ENCODE measurements around the gene ILRUN. TPM values are rescaled to one million over a fixed set of nuclear protein-coding genes. Genes with fewer than 3 reads are reported as not detected.
"Not testable (repeated sequence)": the region's sequence is repeated elsewhere in the genome, so short reads cannot be mapped to it uniquely, and the experiment has no call there.

The ILRUN gene
- total RNA-seq, 4 donors from 2014 or later: 77.5 to 84.1 (median 80.1) TPM

GRCh38 chr6:34680802-34681515, 15.6 kb downstream of the ILRUN start:
- DNase-seq (ENCODE audit: low spot score) (no peak), ATAC-seq (ENCODE audit: low FRiP score) (peak; percentile 77)
- TF ChIP-seq CTCF (IDR thresholded peaks at IDR 0.05): no peak

DNA sequence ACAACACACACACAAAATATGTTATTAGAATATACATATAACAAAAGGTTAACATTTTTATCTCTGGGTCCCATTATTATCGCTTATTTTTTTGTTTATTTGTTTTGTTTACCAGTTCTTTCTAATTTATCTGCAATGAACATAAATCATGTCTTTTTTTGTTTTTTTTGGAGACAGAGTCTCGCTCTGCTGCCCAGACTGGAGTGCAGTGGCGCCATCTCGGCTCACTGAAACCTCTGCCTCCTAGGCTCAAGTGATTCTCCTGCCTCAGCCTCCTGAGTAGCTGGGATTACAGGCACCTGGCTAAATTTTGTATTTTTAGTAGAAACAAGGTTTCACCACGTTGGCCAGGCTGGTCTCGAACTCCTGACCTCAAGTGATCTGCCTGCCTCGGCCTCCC, 16.3 kb downstream of the ILRUN start:
- ATAC-seq (ENCODE audit: low FRiP score); DNase-seq (ENCODE audit: low spot score): not testable (repeated sequence)

DNA sequence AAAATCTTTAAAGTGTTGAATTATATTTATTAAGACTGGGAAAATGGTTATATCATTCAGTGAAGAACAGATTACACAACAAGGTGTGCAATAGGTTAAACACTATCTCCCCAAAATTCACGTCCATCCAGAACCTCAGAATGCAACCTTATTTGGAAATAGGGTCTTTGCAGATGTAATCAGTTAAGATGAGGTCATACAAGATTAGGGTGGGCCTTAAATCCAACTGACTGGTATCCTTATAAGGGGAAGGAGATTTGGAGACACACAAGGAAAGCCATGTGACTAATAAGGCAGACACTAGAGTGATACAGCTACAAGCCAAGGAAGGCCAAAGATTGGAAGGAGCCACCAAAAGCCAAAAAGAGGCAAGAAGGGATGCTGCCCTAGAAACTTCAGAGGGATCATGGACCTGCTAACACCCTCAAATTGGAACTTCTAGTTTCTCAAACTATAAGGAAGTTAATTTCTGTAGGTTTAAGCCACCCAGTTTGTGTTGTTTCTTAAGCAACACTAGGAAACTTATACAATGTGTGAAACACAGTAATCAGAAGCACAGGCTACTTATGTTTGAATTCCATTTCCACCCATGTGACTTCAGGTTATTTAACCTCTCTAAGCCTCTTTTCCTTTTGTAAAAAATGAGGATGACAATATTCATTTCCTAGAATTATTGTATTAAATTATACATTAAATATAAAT, 16.9 kb downstream of the ILRUN start:
- DNase-seq (ENCODE audit: low spot score) (no peak), ATAC-seq (ENCODE audit: low FRiP score) (no peak)
- no peak for TF ChIP-seq CTCF (IDR thresholded peaks at IDR 0.05)

GRCh38 chr6:34676140-34676539, 20.4 kb downstream of the ILRUN start:
- no peak for TF ChIP-seq CTCF (IDR thresholded peaks at IDR 0.05)
- ATAC-seq (ENCODE audit: low FRiP score): no peak
- no peak for DNase-seq (ENCODE audit: low spot score)

DNA sequence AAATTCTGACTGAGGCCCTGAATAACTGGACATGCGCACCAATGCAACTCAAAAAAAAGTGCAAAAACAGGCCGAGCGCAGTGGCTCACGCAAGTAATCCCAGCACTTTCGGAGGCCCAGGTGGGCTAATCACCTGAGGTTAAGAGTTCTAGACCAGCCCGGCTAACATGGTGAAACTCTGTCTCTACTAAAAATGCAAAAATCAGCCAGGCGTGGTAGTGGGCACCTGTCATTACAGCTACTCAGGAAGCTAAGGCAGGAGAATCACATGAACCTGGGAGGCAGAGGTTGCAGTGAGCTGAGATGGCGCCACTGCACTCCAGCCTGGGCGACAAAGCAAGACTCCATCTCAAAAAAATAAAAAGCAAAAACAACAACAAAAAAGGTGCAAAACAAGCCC, 21.6 kb downstream of the ILRUN start:
- ATAC-seq (ENCODE audit: low FRiP score); DNase-seq (ENCODE audit: low spot score): not testable (repeated sequence)

- no peak for TF ChIP-seq CTCF (IDR thresholded peaks at IDR 0.05)
Observed at GRCh38 chr6:34674268-34674639, 22.3 kb downstream of the ILRUN start.

DNA sequence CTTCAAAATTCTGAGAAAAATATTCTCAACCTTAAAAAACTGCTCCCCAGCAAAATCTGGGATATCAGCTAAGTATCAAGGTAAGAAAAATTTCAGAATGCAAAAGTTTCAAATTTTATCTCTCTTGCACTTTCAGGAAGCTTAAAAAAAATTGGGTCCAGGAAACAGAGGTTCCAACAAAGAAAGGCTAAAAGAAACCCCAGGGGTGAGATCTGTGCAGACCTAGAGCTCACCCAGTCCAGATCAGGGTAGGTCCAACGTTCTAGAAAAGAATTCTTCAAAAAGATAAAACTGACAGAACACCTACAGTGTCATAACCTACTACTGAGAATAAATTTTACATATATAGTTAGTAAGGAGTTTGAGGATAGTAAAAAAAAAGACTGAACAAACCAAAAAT, 23.5 kb downstream of the ILRUN start:
- no peak for ATAC-seq (ENCODE audit: low FRiP score)
- TF ChIP-seq CTCF (IDR thresholded peaks at IDR 0.05): no peak
- DNase-seq (ENCODE audit: low spot score): no peak

More at GRCh38 chr6:34674268-34674639, 22.3 kb downstream of the ILRUN start:
- ATAC-seq (ENCODE audit: low FRiP score): no peak
- DNase-seq (ENCODE audit: low spot score): no peak

GRCh38 chr6:34672657-34673043, 23.9 kb downstream of the ILRUN start:
- ATAC-seq (ENCODE audit: low FRiP score) (no peak), DNase-seq (ENCODE audit: low spot score) (no peak)
- TF ChIP-seq CTCF (IDR thresholded peaks at IDR 0.05): no peak
